NCI-H146 (cell line): ENCODE measurements around the gene KIAA0930.
"Not testable (repeated sequence)": the region's sequence is repeated elsewhere in the genome, so short reads cannot be mapped to it uniquely, and the experiment has no call there.

ENCODE experiments used
- DNase-seq: peaks from one replicate; lab custom pipeline; 2025; lab: John Stamatoyannopoulos, UW

KIAA0930 gene

GRCh38 chr22:45262931-45263462, 22.3 kb upstream of the KIAA0930 start:
- peak; percentile 36 for DNase-seq

- DNase-seq, result no peak
Observed at GRCh38 chr22:45262195-45262930, 21.7 kb upstream of the KIAA0930 start.

- DNase-seq, result peak; percentile 7
Observed at GRCh38 chr22:45261407-45262088, 20.9 kb upstream of the KIAA0930 start.

GRCh38 chr22:45260395-45260759, 19.7 kb upstream of the KIAA0930 start:
- DNase-seq, result not testable (repeated sequence)

GRCh38 chr22:45259754-45260394, 19.2 kb upstream of the KIAA0930 start:
- no peak for DNase-seq

GRCh38 chr22:45257941-45258340, 17.2 kb upstream of the KIAA0930 start:
- not testable (repeated sequence) for DNase-seq

GRCh38 chr22:45254789-45255278, 14.1 kb upstream of the KIAA0930 start:
- DNase-seq, result no peak

- DNase-seq, result no peak
Observed at GRCh38 chr22:45254388-45254787, 13.7 kb upstream of the KIAA0930 start.

GRCh38 chr22:45253039-45253641, 12.4 kb upstream of the KIAA0930 start:
- DNase-seq, result no peak

GRCh38 chr22:45251825-45252224, 11.1 kb upstream of the KIAA0930 start:
- no peak for DNase-seq

GRCh38 chr22:45248832-45249561, 8.3 kb upstream of the KIAA0930 start:
- DNase-seq, result no peak

GRCh38 chr22:45246060-45246985, 5.6 kb upstream of the KIAA0930 start:
- DNase-seq, result no peak

GRCh38 chr22:45244916-45245315, 4.2 kb upstream of the KIAA0930 start:
- no peak for DNase-seq

- DNase-seq, result peak; percentile 33
Observed at GRCh38 chr22:45242778-45243191, 2.1 kb upstream of the KIAA0930 start.

- no peak for DNase-seq
Observed at GRCh38 chr22:45240104-45240809, 437 bp downstream of the KIAA0930 start.

- DNase-seq, result no peak
Observed at GRCh38 chr22:45239681-45240051, 1.0 kb downstream of the KIAA0930 start.

GRCh38 chr22:45238957-45239680, 1.6 kb downstream of the KIAA0930 start:
- peak; percentile 6 for DNase-seq

- DNase-seq, result no peak
Observed at GRCh38 chr22:45238076-45238956, 2.4 kb downstream of the KIAA0930 start.
